ENCODE results near the gene RYR2. TPM values are rescaled to one million over a fixed set of nuclear protein-coding genes. Genes with fewer than 3 reads are reported as not detected.

The RYR2 gene
- total and polyA plus RNA-seq, 12 donors: 43.1 to 1,252 (median 872) TPM

GRCh38 chr1:237223419-237223818 is 181.4 kb downstream of the RYR2 start:
- DNase-seq (no peak), ATAC-seq (no peak)
- no peak for TF ChIP-seq CTCF (IDR thresholded peaks at IDR 0.05)
- Histone ChIP-seq H3K4me1 (peaks cover 6 to 100% (median 55%) of the 10 kb centered on the region in 9 donors), H3K36me3 (no peaks in the 10 kb centered on the region), H3K4me3 (no peak overlapping the region), H3K27me3 (no peaks in the 10 kb centered on the region), H3K9me3 (no peaks in the 10 kb centered on the region), H3K27ac (peak overlapping the region in 3 of 10 donors; percentile 1 to 23 (median 14))
- WGBS, 2 donors: 42 to 70% methylated on average over 2 of the region's 2 CpGs
- intact Hi-C loops (cut with DNase I): no loop called here

DNA sequence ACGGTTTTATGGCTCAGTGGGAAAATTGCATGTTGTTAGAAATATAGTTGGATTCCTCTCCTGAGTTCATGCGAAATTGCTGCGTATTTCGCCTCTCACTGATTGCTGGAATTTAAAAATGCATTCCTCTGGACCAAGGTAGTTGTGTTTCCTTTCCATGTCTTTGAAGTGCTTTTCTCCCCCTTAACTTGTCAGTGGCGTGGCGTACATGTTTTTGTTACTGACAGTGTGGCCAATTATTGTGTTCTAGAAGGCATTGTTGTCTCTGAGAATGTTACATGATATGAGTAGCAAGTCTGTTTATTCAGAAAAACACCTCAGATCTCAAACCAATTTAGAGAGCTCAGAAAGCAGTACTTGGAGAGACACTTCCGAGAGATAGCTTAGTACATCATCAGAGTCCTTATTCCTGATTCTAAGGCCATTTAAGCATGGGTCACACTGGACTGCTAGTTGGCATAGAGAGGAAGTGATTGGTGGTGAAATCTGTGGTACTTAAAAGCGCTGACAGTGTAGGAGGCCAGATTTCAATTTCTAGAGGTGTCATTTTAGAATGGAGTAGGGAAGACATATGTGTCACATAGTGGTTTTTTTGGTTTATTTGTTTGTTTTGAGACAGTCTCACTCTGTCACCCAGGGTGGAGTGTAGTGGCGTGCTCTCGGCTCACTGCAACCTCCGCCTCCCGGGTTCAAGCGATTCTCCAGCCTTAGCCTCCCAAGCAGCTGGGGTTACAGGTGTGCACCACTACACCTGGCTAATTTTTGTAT is 184.4 kb downstream of the RYR2 start:
- intact Hi-C loops (cut with DNase I): no loop called here
- Histone ChIP-seq H3K9me3 (no peaks in the 10 kb centered on the region), H3K27ac (peak overlapping the region in 1 of 10 donors; percentile 4), H3K4me1 (peaks cover 3 to 96% (median 46%) of the 10 kb centered on the region in 9 donors), H3K36me3 (no peaks in the 10 kb centered on the region), H3K4me3 (no peak overlapping the region), H3K27me3 (no peaks in the 10 kb centered on the region)
- ATAC-seq (peak in 4 of 8 donors; percentile 3 to 27 (median 20)), DNase-seq (no peak)
- TF ChIP-seq CTCF (IDR thresholded peaks at IDR 0.05): no peak
- WGBS, 2 donors: 53 to 55% methylated on average over 13 of the region's 13 CpGs

DNA sequence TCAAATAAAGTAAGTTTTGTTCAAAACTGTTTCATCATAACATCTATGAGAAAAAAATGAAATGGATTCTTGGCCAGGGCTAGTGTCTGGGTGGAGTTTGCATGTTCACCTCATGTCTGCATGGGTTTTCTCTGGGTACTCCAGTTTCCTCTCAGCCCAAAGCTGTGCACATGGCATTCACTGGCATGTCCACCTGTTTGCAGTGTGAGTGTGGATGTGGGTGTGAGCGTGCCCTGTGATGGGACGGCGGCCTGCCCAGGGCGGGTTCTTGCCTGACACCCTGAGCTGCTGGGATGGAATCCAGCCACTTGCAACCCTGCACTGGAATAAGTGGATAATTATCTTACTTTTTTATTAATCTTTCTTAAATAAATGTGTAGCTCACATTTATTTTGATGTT is 185.5 kb downstream of the RYR2 start:
- ATAC-seq: peak; percentile 40 to 65 (median 51)
- 47 to 77% methylated on average over 4 of the region's 4 CpGs for WGBS, 2 donors
- intact Hi-C loops (cut with DNase I): no loop called here
- no peak for DNase-seq
- no peaks in the 10 kb centered on the region for H3K36me3 ChIP-seq
- H3K27me3 ChIP-seq: no peaks in the 10 kb centered on the region
- peaks cover 0 to 95% (median 51%) of the 10 kb centered on the region in 9 donors for H3K4me1 ChIP-seq
- no peak overlapping the region for H3K27ac ChIP-seq
- no peak for TF ChIP-seq CTCF (IDR thresholded peaks at IDR 0.05)
- no peaks in the 10 kb centered on the region for H3K9me3 ChIP-seq
- no peak overlapping the region for H3K4me3 ChIP-seq

GRCh38 chr1:237228421-237228820 is 186.4 kb downstream of the RYR2 start:
- Histone ChIP-seq H3K36me3 (no peaks in the 10 kb centered on the region), H3K27me3 (no peaks in the 10 kb centered on the region), H3K4me3 (no peak overlapping the region), H3K27ac (no peak overlapping the region), H3K9me3 (no peaks in the 10 kb centered on the region), H3K4me1 (peaks cover 0 to 93% (median 55%) of the 10 kb centered on the region in 9 donors)
- intact Hi-C loops (cut with DNase I): no loop called here
- no peak for DNase-seq
- TF ChIP-seq CTCF (IDR thresholded peaks at IDR 0.05): no peak
- no peak for ATAC-seq
- WGBS, 2 donors: 69% methylated on average over 3 of the region's 3 CpGs
